Fibroblast of villous mesenchyme (primary cell): ENCODE data around the gene IRAK1. TPM values are rescaled to one million over a fixed set of nuclear protein-coding genes. Genes with fewer than 3 reads are reported as not detected.

ENCODE experiments used
- DNase-seq: peaks from one replicate; pipeline ENCODE4 v3.0.0-alpha.2; 2010; ENCODE audit warnings: low read depth
- H3K4me3 ChIP-seq: 2 replicates; pipeline ENCODE4 v1.5.1; 2011; ENCODE audit warnings: low read depth, mild to moderate bottlenecking, low read length
- CTCF ChIP-seq: IDR thresholded peaks from 2 replicates; pipeline ENCODE4 v1.5.1; 2012; ENCODE audit warnings: low read depth, mild to moderate bottlenecking, low read length; ENCODE audit not compliant: insufficient read depth
- total RNA-seq: library from RNA; depleted of rRNA; stranded (reverse); fragments of >200 nt; gene quantifications from 2 replicates; pipeline ENCODE4 v1.2.3, GENCODE V29; 2012

IRAK1 gene
- total RNA-seq, 1 donor, result 62.6 TPM

- TF ChIP-seq CTCF, result no peak
- peak; percentile 83 for DNase-seq
- H3K4me3 ChIP-seq, result peak within 1 kb of the TSS; percentile 88
Observed at GRCh38 chrX:153972368-153973126, 47.2 kb downstream of the IRAK1 start, which contains the start of gene TMEM187. TMEM187 (plus strand) TSS chrX:153972754; CDS start chrX:153982063, 9,309 bp downstream.

- DNase-seq, result peak; percentile 89
- no peak for TF ChIP-seq CTCF
- peak within 1 kb of the TSS; percentile 88 for H3K4me3 ChIP-seq
Observed at GRCh38 chrX:153971450-153972367, 48.0 kb downstream of the IRAK1 start, which contains the start of gene HCFC1. HCFC1 (minus strand) TSS chrX:153971818; CDS start chrX:153970840, 978 bp downstream.

- TF ChIP-seq CTCF, result no peak
- peak overlapping the region; percentile 88 for H3K4me3 ChIP-seq
- DNase-seq, result peak; percentile 92
Observed at GRCh38 chrX:153971124-153971449, 48.6 kb downstream of the IRAK1 start.

GRCh38 chrX:153970357-153971123 lies 49.2 kb downstream of the IRAK1 start:
- no peak for TF ChIP-seq CTCF
- peak; percentile 77 for DNase-seq
- peak overlapping the region; percentile 88 for H3K4me3 ChIP-seq

GRCh38 chrX:153969904-153970356 lies 49.8 kb downstream of the IRAK1 start:
- peak; percentile 38 for DNase-seq
- TF ChIP-seq CTCF, result no peak
- H3K4me3 ChIP-seq, result peak overlapping the region; percentile 88

- DNase-seq, result no peak
- H3K4me3 ChIP-seq, result peak overlapping the region; percentile 88
- no peak for TF ChIP-seq CTCF
Observed at GRCh38 chrX:153969125-153969903, 50.4 kb downstream of the IRAK1 start.
